Measurements from ENCODE around the gene NMUR1. TPM values are rescaled to one million over a fixed set of nuclear protein-coding genes. Genes with fewer than 3 reads are reported as not detected.

NMUR1 gene
- total and polyA plus RNA-seq, 2 experiments from 2014 or later = 0.29 to 0.59 TPM

- H3K27me3 Mint-ChIP-seq (ENCODE audit: insufficient read depth, low read depth, poor library complexity) = no peaks in the 10 kb centered on the region
- Histone ChIP-seq H2AFZ (no peak overlapping the region), H3K4me3 (no peak overlapping the region), H3K79me2 (replicated peaks; ENCODE audit: insufficient read depth) (no peaks in the 10 kb centered on the region), H3K27me3 (ENCODE audit: insufficient read depth) (no peaks in the 10 kb centered on the region), H3K27ac (ENCODE audit: low read depth) (no peak overlapping the region), H3K9me2 (ENCODE audit: insufficient read depth) (no peaks in the 10 kb centered on the region), H3K36me3 (ENCODE audit: insufficient read depth) (no peaks in the 10 kb centered on the region), H3K4me1 (ENCODE audit: insufficient read depth) (no peaks in the 10 kb centered on the region), H3F3A (replicated peaks; ENCODE audit: low read depth) (no peaks in the 10 kb centered on the region), H4K20me1 (replicated peaks; ENCODE audit: insufficient read depth) (no peaks in the 10 kb centered on the region), H3K4me2 (no peak overlapping the region)
- H3K4me3 Mint-ChIP-seq = no peak overlapping the region
- H3K36me3 Mint-ChIP-seq (ENCODE audit: low read depth) = peaks cover 13% of the 10 kb centered on the region
- peaks cover 30% of the 10 kb centered on the region for H3K9me3 Mint-ChIP-seq
- no peak overlapping the region for H3K27ac Mint-ChIP-seq
- DNase-seq (ENCODE audit: low spot score) (no peak), ATAC-seq (no peak)
- TF ChIP-seq EZH2phosphoT487 (IDR thresholded peaks at IDR 0.05; ENCODE audit: unreplicated experiment) (no peak), POLR2AphosphoS5 (IDR thresholded peaks at IDR 0.05; ENCODE audit: low read depth) (no peak), ZNF114 (CRISPR knock-in tag; IDR thresholded peaks at IDR 0.05) (no peak), ETS1 (IDR thresholded peaks at IDR 0.05) (no peak)
- TF ChIP-seq, protein P1, sequence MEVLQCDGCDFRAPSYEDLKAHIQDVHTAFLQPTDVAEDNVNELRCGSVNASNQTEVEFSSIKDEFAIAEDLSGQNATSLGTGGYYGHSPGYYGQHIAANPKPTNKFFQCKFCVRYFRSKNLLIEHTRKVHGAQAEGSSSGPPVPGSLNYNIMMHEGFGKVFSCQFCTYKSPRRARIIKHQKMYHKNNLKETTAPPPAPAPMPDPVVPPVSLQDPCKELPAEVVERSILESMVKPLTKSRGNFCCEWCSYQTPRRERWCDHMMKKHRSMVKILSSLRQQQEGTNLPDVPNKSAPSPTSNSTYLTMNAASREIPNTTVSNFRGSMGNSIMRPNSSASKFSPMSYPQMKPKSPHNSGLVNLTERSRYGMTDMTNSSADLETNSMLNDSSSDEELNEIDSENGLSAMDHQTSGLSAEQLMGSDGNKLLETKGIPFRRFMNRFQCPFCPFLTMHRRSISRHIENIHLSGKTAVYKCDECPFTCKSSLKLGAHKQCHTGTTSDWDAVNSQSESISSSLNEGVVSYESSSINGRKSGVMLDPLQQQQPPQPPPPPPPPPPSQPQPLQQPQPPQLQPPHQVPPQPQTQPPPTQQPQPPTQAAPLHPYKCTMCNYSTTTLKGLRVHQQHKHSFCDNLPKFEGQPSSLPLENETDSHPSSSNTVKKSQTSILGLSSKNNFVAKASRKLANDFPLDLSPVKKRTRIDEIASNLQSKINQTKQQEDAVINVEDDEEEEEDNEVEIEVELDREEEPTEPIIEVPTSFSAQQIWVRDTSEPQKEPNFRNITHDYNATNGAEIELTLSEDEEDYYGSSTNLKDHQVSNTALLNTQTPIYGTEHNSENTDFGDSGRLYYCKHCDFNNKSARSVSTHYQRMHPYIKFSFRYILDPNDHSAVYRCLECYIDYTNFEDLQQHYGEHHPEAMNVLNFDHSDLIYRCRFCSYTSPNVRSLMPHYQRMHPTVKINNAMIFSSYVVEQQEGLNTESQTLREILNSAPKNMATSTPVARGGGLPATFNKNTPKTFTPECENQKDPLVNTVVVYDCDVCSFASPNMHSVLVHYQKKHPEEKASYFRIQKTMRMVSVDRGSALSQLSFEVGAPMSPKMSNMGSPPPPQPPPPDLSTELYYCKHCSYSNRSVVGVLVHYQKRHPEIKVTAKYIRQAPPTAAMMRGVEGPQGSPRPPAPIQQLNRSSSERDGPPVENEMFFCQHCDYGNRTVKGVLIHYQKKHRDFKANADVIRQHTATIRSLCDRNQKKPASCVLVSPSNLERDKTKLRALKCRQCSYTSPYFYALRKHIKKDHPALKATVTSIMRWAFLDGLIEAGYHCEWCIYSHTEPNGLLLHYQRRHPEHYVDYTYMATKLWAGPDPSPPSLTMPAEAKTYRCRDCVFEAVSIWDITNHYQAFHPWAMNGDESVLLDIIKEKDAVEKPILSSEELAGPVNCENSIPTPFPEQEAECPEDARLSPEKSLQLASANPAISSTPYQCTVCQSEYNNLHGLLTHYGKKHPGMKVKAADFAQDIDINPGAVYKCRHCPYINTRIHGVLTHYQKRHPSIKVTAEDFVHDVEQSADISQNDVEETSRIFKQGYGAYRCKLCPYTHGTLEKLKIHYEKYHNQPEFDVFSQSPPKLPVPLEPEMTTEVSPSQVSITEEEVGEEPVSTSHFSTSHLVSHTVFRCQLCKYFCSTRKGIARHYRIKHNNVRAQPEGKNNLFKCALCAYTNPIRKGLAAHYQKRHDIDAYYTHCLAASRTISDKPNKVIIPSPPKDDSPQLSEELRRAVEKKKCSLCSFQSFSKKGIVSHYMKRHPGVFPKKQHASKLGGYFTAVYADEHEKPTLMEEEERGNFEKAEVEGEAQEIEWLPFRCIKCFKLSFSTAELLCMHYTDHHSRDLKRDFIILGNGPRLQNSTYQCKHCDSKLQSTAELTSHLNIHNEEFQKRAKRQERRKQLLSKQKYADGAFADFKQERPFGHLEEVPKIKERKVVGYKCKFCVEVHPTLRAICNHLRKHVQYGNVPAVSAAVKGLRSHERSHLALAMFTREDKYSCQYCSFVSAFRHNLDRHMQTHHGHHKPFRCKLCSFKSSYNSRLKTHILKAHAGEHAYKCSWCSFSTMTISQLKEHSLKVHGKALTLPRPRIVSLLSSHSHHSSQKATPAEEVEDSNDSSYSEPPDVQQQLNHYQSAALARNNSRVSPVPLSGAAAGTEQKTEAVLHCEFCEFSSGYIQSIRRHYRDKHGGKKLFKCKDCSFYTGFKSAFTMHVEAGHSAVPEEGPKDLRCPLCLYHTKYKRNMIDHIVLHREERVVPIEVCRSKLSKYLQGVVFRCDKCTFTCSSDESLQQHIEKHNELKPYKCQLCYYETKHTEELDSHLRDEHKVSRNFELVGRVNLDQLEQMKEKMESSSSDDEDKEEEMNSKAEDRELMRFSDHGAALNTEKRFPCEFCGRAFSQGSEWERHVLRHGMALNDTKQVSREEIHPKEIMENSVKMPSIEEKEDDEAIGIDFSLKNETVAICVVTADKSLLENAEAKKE (CRISPR knock-in tag; IDR thresholded peaks at IDR 0.05) = no peak
- no peaks in the 10 kb centered on the region for H3K4me1 Mint-ChIP-seq
Measured at GRCh38 chr2:231554327-231554726, 24.1 kb upstream of the NMUR1 start.

DNA sequence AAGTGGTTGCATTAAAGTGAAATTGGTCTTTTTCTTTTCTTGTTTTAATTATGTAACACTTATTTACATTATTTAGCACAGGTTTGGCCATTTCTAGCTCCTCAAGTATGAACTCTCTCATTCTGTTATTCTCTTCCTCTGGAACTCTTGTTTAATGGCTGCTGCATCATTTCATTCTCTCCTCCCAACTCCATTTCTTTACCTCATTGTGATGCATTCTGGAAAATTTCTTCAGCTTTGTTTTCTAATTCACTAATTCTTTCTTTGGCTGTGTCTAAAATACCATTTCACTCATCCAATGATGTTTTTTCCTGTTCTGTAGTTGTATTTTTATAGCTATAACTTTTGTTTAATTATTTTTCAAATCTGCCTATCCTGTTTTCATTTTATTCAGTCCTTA lies 22.5 kb upstream of the NMUR1 start:
- H3K9me2 ChIP-seq (ENCODE audit: insufficient read depth) = no peaks in the 10 kb centered on the region
- Mint-ChIP-seq H3K9me3 (peaks cover 30% of the 10 kb centered on the region), H3K27me3 (ENCODE audit: insufficient read depth, low read depth, poor library complexity) (no peaks in the 10 kb centered on the region), H3K4me3 (no peak overlapping the region), H3K36me3 (ENCODE audit: low read depth) (peaks cover 13% of the 10 kb centered on the region), H3K4me1 (no peaks in the 10 kb centered on the region), H3K27ac (no peak overlapping the region)
- DNase-seq (ENCODE audit: low spot score) (no peak), ATAC-seq (no peak)
- no peaks in the 10 kb centered on the region for H3F3A ChIP-seq (replicated peaks; ENCODE audit: low read depth)
- no peaks in the 10 kb centered on the region for H3K36me3 ChIP-seq (ENCODE audit: insufficient read depth)
- H3K4me2 ChIP-seq = no peak overlapping the region
- no peaks in the 10 kb centered on the region for H3K79me2 ChIP-seq (replicated peaks; ENCODE audit: insufficient read depth)
- no peak overlapping the region for H2AFZ ChIP-seq
- H3K4me3 ChIP-seq = no peak overlapping the region
- no peaks in the 10 kb centered on the region for H3K4me1 ChIP-seq (ENCODE audit: insufficient read depth)
- H4K20me1 ChIP-seq (replicated peaks; ENCODE audit: insufficient read depth) = no peaks in the 10 kb centered on the region
- H3K27me3 ChIP-seq (ENCODE audit: insufficient read depth) = no peaks in the 10 kb centered on the region
- no peak overlapping the region for H3K27ac ChIP-seq (ENCODE audit: low read depth)
- no peak for TF ChIP-seq ZNF114 (CRISPR knock-in tag; IDR thresholded peaks at IDR 0.05)
- no peak for TF ChIP-seq EZH2 (IDR thresholded peaks at IDR 0.05; ENCODE audit: low read depth, unreplicated experiment)
- TF ChIP-seq ZNF331 (CRISPR knock-in tag; IDR thresholded peaks at IDR 0.05; ENCODE audit: low read depth) = no peak
- no peak for TF ChIP-seq CREB1 (CRISPR knock-in tag; IDR thresholded peaks at IDR 0.05; ENCODE audit: low read depth)
- no peak for TF ChIP-seq STAT1 (IDR thresholded peaks at IDR 0.05; ENCODE audit: unreplicated experiment)
- no peak for TF ChIP-seq EZH2phosphoT487 (IDR thresholded peaks at IDR 0.05; ENCODE audit: unreplicated experiment)
- no peak for TF ChIP-seq NANOG (IDR thresholded peaks at IDR 0.05; ENCODE audit: borderline replicate concordance)
- no peak for TF ChIP-seq POLR2AphosphoS5 (IDR thresholded peaks at IDR 0.05; ENCODE audit: low read depth)
